ENCODE results near the gene IL4R.

The IL4R gene

GRCh38 chr16:27333104-27333503, 19.3 kb downstream of the IL4R start:
- DNase-seq: no peak

DNA sequence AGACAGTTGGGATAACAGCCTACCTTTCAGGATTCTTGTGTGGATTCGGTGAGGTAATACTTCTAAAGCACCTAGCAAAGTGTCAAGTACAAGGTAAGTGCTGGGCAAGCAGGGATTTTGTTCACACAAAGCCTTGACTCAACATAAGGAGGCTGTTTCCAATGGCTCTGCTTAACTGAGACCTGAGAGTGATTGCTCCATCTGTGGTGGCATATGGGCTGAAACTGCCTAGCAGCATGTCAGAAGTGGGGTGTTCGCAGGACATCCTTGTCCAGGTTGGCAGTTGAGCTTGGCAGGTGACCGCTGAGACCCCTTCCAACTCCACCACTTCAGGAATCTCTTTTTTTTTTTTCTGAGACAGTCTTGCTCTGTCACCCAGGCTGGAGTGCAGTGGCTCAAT, 19.8 kb downstream of the IL4R start:
- DNase-seq: no peak

DNA sequence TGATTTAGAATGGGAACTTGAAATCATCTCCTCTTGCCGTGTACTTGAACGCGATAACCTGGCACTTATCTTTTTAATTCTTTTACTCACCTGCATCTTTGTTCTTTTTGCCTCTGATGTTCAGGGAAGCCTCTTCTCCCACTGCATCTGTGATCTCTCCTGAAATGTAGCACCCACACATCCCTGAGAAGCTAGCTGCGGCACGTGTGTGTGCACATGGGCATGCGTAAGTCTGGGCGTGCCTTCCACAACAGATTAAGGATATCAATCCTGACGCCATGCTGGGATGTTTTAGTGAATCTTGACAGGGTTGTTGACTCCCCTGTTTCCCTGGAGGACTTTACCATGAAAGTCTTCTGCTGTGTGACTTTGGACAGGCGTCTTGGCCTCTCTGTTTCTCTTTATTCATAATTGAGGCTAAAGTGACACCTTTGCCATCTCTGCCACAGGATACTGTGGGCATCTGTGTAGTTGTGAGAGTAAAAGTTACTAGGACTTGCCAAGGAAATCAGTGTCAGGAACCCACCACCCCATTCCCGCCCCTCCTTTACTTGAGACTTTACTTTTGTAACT, 20.5 kb downstream of the IL4R start:
- no peak for DNase-seq

- DNase-seq: no peak
These were observed 21.1 kb downstream of the IL4R start for GRCh38 chr16:27334838-27335237.

- DNase-seq: no peak
These were observed 21.7 kb downstream of the IL4R start for GRCh38 chr16:27335349-27336053.

DNA sequence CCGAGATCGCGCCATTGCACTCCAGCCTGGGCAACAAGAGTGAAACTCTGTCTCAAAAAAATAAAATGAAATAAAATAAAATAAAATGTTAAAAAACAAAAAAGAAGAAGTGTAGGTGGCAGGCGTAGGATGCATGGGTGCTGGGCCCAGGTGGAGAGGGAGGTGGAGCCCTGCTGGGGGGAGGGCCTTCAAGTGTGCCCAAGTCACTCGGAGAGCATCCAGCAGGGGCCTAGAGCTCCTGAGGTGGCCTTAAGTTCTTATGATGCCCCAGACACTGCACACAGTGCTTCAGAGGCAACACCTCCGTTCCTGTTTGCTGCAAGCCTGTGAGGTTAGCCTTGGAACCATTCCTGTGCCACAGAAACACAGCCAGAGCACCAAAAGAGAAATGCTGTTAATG, 23.2 kb downstream of the IL4R start:
- no peak for DNase-seq

- DNase-seq: no peak
These were observed 25.4 kb downstream of the IL4R start for GRCh38 chr16:27339180-27339579.

DNA sequence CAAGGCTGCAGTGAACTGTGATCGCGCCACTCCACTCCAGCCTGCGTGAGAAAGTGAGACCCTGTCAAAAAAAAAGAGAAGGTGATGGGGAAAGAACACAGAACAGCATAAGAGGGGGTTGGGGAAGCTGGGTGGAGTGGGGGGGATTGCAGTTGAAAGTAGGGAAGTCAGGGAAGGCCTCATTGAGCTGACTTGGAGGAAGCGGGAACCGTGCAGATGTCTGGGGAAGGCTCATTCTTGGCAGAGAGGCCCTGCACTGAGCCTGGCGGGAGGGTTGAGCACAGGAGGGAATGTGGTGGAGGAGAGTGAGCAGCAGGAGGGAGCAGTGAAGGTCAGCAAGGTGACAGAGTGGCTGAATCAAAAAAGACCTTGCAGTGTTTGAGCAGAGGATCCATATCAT, 26.9 kb downstream of the IL4R start:
- no peak for DNase-seq

GRCh38 chr16:27341549-27341948, 27.8 kb downstream of the IL4R start:
- DNase-seq: no peak

- DNase-seq: no peak
These were observed 28.2 kb downstream of the IL4R start for GRCh38 chr16:27341971-27342370.

DNA sequence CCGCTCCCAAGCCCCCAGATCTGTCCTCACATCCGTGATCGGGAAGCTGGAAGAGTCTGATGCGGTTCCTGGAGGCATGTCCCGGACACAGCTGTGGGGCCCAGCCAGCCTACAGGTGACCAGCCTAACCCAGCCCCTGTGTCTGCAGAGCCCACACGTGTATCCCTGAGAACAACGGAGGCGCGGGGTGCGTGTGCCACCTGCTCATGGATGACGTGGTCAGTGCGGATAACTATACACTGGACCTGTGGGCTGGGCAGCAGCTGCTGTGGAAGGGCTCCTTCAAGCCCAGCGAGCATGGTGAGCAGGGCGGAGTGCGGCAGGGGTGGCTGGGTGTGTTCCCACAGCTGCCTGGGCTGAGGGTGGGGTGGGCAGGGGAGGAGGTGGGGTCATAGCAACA, 30.9 kb downstream of the IL4R start:
- DNase-seq: no peak

DNA sequence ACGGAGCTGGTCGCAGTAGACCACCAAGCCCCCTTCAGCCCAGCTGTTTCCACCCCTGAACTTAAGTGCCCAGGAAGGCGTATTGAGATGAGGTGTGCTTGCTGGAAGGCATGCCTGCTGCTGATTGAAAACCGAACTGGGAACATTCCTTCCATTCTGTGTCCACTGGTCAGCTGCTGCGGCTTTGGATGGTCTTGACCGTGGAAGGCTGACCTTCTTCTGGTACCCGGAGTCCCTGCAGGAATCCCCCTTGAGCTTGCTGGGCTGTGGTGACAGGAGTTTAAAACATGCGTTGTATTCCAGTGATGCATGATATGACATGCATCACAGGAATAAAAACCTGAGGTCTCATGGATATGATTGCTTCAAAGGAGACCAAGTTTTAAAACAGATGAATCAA, 31.4 kb downstream of the IL4R start:
- no peak for DNase-seq

DNA sequence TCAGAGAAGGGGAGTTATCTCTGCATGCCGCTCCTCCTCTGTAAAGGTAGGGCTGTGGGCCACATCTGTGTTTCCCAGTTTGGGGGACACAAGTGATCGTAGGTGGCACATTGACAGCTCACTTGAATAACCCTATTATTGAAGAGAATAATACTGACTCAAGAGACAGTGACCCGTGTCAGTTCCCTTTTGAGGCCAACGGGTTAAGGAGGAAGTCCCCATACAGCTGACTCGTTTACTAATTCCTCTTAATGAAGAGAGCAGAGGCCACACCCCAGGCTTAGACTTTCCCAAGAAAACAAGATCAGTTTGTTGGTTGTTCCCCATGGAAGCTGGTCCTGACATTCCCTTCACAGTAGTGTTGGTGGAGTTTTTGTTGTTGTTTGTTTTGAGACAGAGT, 33.0 kb downstream of the IL4R start:
- no peak for DNase-seq

DNA sequence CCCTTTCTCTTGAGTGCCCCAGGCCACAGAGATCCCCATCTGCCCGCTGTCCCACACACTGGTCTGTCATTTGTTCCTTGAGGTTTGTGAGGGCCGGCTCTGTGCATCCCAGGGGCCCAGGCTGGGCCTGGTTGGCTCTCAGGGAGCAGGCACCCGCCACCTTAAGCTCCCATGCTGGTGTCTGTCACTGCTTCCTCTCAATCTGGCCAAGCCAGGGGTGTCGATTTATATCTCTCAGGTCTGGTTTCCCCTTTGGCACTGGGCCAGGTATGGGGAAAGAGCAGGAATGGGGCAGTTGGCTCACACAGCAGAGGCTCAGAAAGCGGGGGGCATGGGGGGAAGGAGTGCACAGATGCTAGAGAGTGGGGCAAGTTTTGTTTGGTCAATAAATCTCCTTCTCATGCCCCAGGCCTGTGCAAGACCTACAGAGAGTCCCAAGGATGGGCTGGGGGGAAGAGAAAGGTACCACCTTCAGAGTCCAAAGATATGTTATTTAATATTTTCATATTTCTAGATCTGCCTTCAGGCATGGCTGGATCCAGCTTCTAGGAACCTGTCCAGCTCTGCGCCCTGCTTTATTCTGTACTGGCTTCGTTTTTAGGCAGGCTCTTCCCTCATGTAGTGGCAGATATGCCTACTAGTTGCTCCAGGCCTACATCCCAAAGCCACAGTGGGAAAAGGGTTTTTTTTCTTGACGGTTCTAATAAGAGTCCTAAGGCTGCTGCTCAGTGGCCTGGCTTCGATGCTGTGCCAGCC, 34.3 kb downstream of the IL4R start:
- no peak for DNase-seq

DNA sequence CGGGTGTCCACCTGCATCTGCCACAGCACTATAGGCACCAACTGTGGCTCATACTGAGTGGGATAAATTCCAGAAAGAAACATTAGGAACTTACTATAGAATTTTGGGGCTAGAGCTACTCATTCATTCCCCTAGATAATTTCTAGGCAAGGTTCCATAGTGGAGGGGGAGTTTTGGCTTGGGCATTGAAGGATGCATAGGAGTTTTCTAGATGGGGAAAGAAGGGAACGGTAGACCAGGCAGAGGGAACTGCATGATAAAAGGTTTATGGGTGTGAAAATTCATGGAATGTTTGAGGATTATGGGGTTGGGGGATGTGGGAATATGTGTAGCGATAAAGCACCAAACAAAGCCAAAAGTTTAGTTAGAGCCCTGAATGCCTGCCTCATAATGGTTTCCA, 35.5 kb downstream of the IL4R start:
- DNase-seq: no peak

DNA sequence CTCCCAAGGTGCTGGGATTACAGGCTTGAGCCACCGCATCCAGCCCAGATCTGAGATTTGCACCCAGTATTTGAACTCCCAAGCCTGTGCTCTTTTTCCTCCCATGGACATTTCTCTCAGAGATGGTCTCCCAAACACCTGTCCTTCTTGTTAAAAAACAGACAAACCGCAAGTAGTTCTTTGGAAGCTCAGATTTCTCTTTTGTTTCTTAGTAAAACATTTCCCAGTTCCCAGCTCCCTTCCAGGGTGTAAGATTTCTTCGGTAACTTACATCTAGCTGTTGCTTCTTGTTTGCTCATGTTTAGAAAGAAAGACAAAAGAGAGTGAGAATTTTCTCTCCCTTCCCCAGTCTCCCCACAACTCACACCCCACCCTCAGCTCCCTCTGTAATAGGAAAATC, 36.2 kb downstream of the IL4R start:
- no peak for DNase-seq

DNA sequence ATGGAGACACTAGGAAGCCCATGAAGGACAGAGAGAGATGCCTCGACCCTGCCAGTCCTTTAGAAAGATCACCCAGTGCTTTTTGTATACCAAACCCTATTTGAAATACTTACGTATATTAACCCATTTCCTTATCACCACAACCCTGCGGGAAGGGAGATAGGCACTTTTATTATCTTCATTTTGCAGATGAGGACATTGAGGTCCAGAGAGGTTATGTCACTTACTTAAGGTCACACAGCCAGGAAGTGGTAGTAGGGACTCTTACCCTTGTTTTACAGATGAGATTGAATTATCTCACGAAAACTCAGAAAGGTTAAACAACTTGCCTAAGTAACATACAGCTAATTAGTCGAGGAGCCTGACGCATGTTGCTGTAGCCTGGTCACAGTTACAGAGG, 38.2 kb downstream of the IL4R start:
- no peak for DNase-seq

DNA sequence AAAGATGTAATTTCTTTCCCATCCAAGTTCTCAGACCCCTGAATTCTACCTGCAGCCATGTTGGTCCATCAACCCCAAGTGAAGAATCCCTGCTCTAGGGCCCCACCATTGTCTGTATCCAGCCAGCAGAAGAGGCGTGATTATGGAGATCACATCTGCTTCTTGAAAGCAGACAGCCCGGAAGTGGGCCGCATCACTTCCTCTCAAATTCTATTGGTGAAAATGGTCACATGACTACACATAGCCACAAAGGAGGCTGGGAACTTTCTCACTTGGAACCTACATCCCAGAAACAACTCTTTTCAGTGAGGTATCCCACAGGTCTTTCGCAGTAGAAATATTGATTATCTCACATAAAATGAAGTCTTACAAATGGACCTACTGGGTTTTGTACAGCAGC, 40.1 kb downstream of the IL4R start:
- DNase-seq: no peak

DNA sequence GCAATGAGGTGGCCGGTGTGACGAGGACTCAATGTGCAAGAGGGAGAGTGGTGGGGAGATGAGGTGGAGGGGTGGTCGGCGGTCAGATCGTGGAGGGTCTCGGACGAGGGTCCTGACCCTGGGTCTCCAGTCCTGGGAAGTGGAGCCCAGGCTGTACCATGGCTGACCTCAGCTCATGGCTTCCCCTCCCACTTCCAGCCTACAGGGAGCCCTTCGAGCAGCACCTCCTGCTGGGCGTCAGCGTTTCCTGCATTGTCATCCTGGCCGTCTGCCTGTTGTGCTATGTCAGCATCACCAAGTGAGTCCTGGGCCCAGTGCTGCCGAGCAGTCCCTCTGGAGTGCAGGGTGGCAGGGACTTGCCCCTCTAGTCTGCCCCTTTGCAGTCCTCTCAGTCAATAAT, 41.8 kb downstream of the IL4R start:
- peak; percentile 30 for DNase-seq

- no peak for DNase-seq
These were observed 43.0 kb downstream of the IL4R start for GRCh38 chr16:27356794-27357193.

- DNase-seq: no peak
These were observed 45.3 kb downstream of the IL4R start for GRCh38 chr16:27359051-27359450.

GRCh38 chr16:27359615-27360014, 45.8 kb downstream of the IL4R start:
- no peak for DNase-seq

DNA sequence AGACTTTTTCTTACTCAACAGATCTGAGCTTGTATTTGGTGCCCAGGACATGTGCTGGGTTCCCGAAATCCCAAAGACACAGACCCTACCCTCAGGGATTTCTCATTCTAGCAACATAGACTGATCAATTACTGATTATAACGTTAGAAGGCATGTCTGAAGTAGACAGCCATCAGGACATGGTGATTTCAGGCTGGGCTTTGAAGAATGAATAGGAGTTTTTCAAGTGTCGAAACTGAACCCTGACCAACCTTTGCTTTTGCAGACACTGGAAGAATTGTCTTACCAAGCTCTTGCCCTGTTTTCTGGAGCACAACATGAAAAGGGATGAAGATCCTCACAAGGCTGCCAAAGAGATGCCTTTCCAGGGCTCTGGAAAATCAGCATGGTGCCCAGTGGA, 48.2 kb downstream of the IL4R start:
- no peak for DNase-seq

- no peak for DNase-seq
These were observed 48.9 kb downstream of the IL4R start for GRCh38 chr16:27362570-27363245.
